A549 (cell line): ENCODE data around the gene PPP2R5C.

Source experiments
- CBX8 ChIP-seq: fragments of 200-600 bp; sonication (generic); IDR thresholded peaks from 2 replicates; pipeline ENCODE4 v1.6.1; 2016
- CTCF ChIP-seq: fragments of >200 bp; sonication (Bioruptor Twin); formaldehyde crosslinking; IDR thresholded peaks from 3 replicates; pipeline ENCODE4 v1.5.1; 2016
- ESRRA ChIP-seq: fragments of 150-350 bp; IDR thresholded peaks from 2 replicates; pipeline ENCODE4 v1.6.1; 2014; ENCODE audit warnings: mild to moderate bottlenecking, low read length, borderline replicate concordance
- HMGXB4 ChIP-seq: fragments of 250-450 bp; sonication (Bioruptor Pico); IDR thresholded peaks from 2 replicates; pipeline ENCODE4 v1.5.0; 2021; ENCODE audit warnings: mild to moderate bottlenecking, moderate library complexity, borderline replicate concordance
- JUN ChIP-seq, 2 experiments: fragments of >200 bp; sonication (Bioruptor Twin); formaldehyde crosslinking; IDR thresholded peaks; 2 replicates in 1 of 2; 3 replicates in 1 of 2; pipeline ENCODE4 v1.6.1; 2016 to 2017
- JUNB ChIP-seq: fragments of >200 bp; sonication (Bioruptor Twin); formaldehyde crosslinking; IDR thresholded peaks from 2 replicates; pipeline ENCODE4 v1.6.1; 2016
- KDM5A ChIP-seq: fragments of 200-600 bp; sonication (generic); IDR thresholded peaks from 2 replicates; pipeline ENCODE4 v1.6.1; 2016; ENCODE audit warnings: antibody characterized with exemption, mild to moderate bottlenecking
- MAX ChIP-seq: IDR thresholded peaks from 2 replicates; pipeline ENCODE4 v1.6.1; 2012
- MYC ChIP-seq: IDR thresholded peaks from 2 replicates; pipeline ENCODE4 v1.6.1; 2012; ENCODE audit warnings: mild to moderate bottlenecking, inconsistent platforms, low read length, improper control_type of control experiment, borderline replicate concordance
- PBX3 ChIP-seq: IDR thresholded peaks from 2 replicates; pipeline ENCODE4 v1.6.1; 2012
- POLR2A ChIP-seq: IDR thresholded peaks from 2 replicates; pipeline ENCODE4 v1.6.1; 2012; ENCODE audit warnings: mild to moderate bottlenecking, low read length
- RCOR1 ChIP-seq: fragments of 150-350 bp; IDR thresholded peaks from 2 replicates; pipeline ENCODE4 v1.6.1; 2014; ENCODE audit warnings: antibody characterized with exemption, low read length, low read depth
- REST ChIP-seq: fragments of 200-600 bp; sonication (generic); IDR thresholded peaks from 2 replicates; pipeline ENCODE4 v1.6.1; 2016; ENCODE audit warnings: antibody characterized with exemption, mild to moderate bottlenecking, moderate library complexity
- TP53 ChIP-seq: fragments of 250-450 bp; sonication (Bioruptor Pico); IDR thresholded peaks from 2 replicates; pipeline ENCODE4 v1.5.0; 2021; ENCODE audit warnings: mild to moderate bottlenecking, moderate library complexity

- TF ChIP-seq HMGXB4 (CRISPR knock-in tag) (no peak), POLR2A (no peak), CTCF (no peak), MAX (no peak), MYC (no peak), TP53 (no peak), JUNB (no peak), ESRRA (no peak), CBX8 (no peak), PBX3 (no peak), KDM5A (no peak), JUN (IDR thresholded peaks at IDR 0.05) (no peak), REST (no peak), RCOR1 (no peak)
Observed at GRCh38 chr14:101780887-101781239, 19.4 kb downstream of the PPP2R5C start.
